DOHH2 (cell line): ENCODE data around the gene SKAP2.

Experiments used
- EZH2phosphoT487 ChIP-seq: fragments of 200-600 bp; sonication (generic); IDR thresholded peaks from 2 replicates; pipeline ENCODE4 v1.6.1; 2017; ENCODE audit warnings: borderline replicate concordance, mild to moderate bottlenecking, antibody characterized with exemption, low read length, moderate library complexity, mixed read lengths
- TF ChIP-seq, protein P1 (sequence below): fragments of 200-600 bp; sonication (generic); IDR thresholded peaks from one replicate; pipeline ENCODE4 v1.5.1; 2014; ENCODE audit warnings: antibody characterized with exemption, mild to moderate bottlenecking, low read depth, low read length; ENCODE audit not compliant: poor library complexity, severe bottlenecking

DNA sequence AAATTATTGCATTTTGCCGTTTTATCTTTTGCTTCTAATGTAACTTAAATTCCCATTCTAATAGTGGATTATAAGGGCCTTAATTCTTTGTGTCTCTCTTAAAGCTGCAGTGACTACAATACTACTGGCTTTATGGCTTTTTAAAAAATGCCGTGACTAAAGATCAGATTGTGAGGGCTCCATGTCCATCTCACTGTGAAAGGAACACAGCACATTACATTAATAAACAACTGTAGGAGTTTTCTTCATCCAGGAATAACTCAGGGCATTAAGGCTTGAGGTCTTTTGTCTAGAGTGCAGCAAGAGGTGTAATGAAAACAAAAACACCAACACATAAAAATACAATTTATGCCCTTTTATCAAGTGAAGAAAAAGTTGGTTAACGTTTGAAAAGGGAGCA lies 205.3 kb downstream of the SKAP2 start:
- TF ChIP-seq, protein P1, sequence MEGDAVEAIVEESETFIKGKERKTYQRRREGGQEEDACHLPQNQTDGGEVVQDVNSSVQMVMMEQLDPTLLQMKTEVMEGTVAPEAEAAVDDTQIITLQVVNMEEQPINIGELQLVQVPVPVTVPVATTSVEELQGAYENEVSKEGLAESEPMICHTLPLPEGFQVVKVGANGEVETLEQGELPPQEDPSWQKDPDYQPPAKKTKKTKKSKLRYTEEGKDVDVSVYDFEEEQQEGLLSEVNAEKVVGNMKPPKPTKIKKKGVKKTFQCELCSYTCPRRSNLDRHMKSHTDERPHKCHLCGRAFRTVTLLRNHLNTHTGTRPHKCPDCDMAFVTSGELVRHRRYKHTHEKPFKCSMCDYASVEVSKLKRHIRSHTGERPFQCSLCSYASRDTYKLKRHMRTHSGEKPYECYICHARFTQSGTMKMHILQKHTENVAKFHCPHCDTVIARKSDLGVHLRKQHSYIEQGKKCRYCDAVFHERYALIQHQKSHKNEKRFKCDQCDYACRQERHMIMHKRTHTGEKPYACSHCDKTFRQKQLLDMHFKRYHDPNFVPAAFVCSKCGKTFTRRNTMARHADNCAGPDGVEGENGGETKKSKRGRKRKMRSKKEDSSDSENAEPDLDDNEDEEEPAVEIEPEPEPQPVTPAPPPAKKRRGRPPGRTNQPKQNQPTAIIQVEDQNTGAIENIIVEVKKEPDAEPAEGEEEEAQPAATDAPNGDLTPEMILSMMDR, result no peak
- no peak for TF ChIP-seq EZH2phosphoT487
